Measurements from ENCODE around the gene HEXA. TPM values are rescaled to one million over a fixed set of nuclear protein-coding genes. Genes with fewer than 3 reads are reported as not detected.
"Not testable (repeated sequence)": the region's sequence is repeated elsewhere in the genome, so short reads cannot be mapped to it uniquely, and the experiment has no call there.

HEXA gene
- total RNA-seq, 1 experiment from 2014 or later = 197 TPM

DNA sequence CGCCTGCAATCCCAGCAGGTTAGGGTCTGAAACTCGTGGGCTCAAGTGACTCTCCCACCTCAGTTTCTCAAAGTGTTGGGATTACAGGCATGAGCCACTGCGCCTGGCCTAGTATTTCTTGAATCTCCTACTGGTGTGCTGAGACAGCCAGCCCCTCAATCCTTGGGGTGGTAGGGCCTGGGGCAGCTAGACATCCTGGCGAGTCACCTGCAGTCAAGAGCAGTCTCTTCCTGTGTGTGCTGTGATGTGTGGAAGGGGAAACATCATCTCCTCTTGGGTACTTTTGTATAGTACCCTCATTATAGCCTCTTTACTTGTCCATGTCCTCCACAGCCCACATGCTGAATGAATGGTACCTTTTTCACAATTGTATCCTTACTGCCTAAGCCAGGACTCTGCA, 4.9 kb upstream of the HEXA start:
- in situ Hi-C loops (cut with HindIII; ENCODE audit: low pct_unique_long_range_greater_than_20kb, low sequenced_read_pairs) = no loop called here
- DNase-seq (ENCODE audit: low read depth) = no peak

DNA sequence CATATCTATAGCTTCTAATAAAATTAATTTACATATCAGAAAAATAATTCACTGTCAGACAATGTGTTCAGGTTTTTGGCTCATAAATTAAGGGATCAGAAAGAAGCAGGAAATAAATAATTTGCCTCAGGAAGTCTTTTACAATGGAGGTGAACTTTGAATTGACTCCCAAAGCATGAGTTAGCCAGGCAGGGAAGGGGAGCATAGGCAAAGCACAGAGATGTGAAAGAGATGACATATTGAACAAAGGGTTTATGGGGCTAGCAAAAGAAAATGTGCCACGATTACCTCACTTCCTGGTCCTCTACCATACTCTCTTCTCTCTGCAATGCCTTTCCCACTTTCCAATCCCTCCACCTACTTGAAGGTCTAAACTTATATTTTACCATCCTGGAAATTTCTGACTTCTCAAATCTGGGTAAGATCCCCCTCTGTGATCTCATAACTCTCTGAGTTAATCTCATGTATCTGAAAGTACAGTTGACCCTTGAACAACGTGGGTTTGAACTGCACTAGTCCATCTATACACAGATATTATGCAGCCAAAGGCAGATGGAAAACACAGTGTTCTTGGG, 4.1 kb upstream of the HEXA start:
- in situ Hi-C loops (cut with HindIII; ENCODE audit: low pct_unique_long_range_greater_than_20kb, low sequenced_read_pairs) = no loop called here
- DNase-seq (ENCODE audit: low read depth) = no peak

DNA sequence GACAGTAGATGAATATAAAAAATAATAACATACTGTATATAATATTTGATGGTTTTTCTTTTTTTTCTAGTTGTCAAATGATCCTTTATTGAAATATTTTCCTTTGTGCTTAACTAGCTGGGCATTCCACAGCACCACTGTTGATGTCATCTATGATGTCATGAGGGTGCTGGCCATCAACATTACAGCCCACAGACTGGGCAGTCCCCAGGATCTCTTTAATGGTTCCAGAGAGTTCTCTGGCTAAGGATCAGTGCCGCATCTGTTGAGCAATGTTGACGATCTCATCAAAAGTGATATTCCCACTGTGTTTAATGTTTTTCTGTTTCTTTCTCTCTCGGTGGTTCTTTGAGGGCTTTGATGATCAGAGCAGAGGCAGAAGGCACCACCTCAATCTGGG, 3.3 kb upstream of the HEXA start:
- DNase-seq (ENCODE audit: low read depth); in situ Hi-C loops (cut with HindIII; ENCODE audit: low pct_unique_long_range_greater_than_20kb, low sequenced_read_pairs): not testable (repeated sequence)

DNA sequence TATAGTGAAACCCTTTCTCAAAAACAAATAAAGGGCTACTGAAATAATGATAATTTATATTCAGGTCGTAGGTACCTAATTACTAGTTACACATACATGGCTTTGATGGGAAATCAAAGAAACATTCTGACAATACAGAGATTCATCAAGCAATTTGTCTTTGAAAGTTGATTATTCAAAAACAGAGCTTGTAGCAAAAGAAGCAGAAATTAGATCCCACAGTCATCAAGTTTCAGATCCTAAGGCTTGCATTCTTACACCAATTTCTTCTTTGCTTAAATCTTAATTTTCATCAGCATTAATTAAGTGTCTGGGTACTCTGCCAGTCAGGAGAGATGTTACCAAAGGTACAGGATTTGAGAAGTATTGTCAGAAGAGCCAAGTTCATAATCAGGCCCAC, 1.5 kb upstream of the HEXA start:
- no peak for DNase-seq (ENCODE audit: low read depth)
- in situ Hi-C loops (cut with HindIII; ENCODE audit: low pct_unique_long_range_greater_than_20kb, low sequenced_read_pairs) = no loop called here

DNA sequence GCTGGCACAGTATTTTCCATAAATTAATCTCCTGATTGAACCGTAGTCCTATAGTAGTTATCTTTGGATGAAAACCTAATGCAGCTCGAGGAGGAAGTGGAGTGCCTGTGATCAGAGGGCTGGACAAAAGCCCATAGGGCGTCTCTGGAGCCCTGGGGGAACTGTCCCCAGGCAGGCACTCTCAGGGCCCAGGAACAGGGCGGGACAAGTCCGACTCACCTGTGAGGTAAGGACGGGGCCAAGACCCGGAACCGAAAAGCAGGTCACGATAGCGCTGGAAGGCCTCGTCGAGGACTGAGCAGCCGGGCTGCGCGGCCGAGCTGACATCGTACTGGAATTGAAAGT, 341 bp downstream of the HEXA start:
- DNase-seq (ENCODE audit: low read depth) = no peak
- in situ Hi-C loops (cut with HindIII; ENCODE audit: low pct_unique_long_range_greater_than_20kb, low sequenced_read_pairs) = no loop called here

DNA sequence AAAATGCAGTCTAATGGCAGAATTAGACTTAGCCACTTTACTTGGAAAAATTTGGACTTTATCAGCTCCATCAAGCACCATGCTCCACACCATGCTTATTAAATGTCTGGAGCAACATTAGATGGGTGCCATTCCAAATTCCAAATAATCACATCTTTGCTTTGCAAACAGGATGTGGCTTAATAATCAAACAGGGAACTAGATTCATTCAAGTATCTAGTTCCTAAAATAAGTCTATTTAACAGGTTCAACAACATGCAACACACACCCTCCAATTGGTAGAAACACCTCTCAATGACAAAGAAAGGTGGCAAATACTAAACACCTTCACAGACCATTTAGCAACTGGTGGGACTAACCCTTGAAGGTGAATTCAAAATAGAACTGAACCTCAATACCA, 3.5 kb downstream of the HEXA start:
- DNase-seq (ENCODE audit: low read depth) = no peak
- in situ Hi-C loops (cut with HindIII; ENCODE audit: low pct_unique_long_range_greater_than_20kb, low sequenced_read_pairs) = no loop called here

DNA sequence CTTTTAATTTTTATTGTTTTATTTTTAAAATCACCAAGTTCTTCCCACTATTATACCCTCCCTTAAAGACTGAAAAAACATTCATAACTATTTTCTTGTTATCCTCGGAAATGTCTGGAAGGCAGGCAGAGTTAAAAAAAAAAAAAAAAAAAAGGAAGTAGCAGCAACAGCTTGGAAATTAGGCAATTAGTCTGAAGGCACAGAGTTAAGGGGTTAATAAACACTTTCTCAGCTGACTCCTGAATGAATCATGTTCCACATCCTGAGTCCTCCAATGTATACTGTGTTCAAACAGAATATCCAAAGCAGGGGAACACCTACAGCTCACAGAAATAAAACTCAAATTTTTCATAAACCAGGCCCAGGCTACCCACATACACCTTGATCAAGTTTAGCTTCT, 5.8 kb downstream of the HEXA start:
- in situ Hi-C loops (cut with HindIII; ENCODE audit: low pct_unique_long_range_greater_than_20kb, low sequenced_read_pairs) = no loop called here
- no peak for DNase-seq (ENCODE audit: low read depth)

DNA sequence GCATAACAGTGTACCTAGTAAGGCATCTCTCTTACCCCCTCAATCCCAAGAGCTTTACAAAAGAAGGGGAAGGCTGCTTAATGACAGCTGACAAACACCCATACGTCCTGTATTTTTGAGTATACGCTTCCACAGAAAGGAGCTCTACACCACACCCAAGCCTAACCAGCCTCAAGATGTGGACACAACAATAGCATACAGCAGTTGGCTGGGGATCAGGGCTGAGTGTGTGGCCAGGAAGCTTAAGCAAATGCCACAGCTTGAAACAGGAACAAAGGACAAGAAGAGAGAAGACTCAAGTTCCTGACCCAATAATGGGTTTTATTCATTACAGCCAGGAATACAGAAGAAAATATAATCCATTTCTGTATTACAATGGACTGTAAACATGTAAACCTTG, 6.9 kb downstream of the HEXA start:
- in situ Hi-C loops (cut with HindIII; ENCODE audit: low pct_unique_long_range_greater_than_20kb, low sequenced_read_pairs) = no loop called here
- no peak for DNase-seq (ENCODE audit: low read depth)

DNA sequence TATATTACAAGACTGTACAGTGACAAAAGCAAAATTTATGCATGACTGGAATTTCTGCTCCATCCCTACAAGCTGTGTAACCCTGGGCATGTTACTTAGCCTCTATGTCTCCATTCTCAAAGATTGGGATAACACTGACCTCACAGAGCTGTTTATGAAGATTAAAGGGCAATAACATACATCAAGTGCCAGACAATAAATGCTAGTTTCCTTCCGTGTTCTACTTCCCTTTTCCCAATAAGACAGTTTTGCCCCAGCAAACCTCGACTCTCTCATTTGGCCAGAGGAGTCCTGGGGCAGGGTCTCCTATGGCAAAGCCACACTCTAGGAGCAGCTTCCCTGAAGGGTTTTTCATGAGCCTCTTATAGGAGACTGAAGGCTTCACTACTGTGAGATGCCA, 7.5 kb downstream of the HEXA start:
- in situ Hi-C loops (cut with HindIII; ENCODE audit: low pct_unique_long_range_greater_than_20kb, low sequenced_read_pairs) = no loop called here

DNA sequence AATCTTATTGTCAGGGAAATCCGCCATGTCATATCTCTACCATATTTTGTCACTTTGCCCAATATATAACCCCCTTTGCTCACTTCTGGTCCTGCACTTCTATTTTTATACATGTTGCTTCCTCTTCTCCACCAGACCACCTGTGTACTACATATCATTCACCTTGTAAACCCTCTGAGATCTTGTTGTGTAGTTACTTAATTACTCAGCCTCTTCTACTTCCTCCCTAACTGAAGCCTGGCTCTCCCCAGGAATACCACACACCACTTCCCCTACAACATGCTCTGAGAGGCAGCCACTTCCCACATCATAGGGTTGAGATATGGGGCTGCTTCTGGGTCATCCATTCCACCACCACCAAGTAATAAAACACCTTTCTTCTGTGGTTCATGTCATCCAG, 10.0 kb downstream of the HEXA start:
- no peak for DNase-seq (ENCODE audit: low read depth)
- in situ Hi-C loops (cut with HindIII; ENCODE audit: low pct_unique_long_range_greater_than_20kb, low sequenced_read_pairs) = no loop called here

More for the DNA sequence above, 7.5 kb downstream of the HEXA start:
- no peak for DNase-seq (ENCODE audit: low read depth)

DNA sequence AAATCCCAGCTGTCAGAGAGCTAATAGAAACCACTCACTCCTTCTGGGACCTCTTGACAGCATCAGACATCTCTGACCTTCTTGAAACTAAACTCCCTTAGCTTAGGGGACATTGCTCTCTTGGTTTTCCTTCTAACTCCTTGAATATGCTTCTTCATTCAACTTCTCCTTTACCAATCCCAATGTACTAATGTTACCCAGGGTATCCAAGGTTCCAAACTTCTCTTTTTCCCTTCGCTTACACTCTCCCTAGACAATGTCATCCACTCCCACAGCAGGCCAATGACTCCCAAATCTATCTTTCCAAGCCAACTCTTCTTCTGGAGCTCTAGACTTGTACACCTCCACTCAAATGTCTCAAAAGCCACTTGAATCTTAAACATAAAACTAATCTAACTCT, 14.6 kb downstream of the HEXA start:
- no peak for DNase-seq (ENCODE audit: low read depth)
- in situ Hi-C loops (cut with HindIII; ENCODE audit: low pct_unique_long_range_greater_than_20kb, low sequenced_read_pairs) = no loop called here

DNA sequence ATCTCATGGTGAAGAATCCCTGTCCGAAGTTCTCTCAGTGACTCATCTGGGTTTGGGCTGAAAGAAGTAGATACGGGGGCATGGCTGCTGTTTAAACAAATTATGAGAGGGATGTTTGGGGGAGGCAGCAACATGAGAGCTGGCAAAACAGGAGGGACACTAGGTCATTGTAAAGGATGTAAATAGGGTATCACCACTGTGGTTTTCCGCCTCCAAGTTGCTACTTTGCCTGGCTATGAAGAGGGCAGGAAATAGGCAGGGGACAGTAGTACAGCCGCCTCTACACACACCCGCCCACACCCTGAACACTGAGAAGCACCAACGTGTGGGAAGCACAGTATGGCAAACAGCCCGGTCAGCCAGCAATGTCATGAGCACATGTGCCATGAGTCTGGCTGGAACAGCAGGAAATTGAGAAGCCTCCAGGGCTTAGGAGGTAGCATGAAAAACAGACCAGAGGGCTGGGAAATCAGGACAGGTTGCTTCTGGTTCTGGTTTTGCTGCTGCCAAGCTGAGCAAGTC, 17.1 kb downstream of the HEXA start:
- DNase-seq (ENCODE audit: low read depth) = no peak

DNA sequence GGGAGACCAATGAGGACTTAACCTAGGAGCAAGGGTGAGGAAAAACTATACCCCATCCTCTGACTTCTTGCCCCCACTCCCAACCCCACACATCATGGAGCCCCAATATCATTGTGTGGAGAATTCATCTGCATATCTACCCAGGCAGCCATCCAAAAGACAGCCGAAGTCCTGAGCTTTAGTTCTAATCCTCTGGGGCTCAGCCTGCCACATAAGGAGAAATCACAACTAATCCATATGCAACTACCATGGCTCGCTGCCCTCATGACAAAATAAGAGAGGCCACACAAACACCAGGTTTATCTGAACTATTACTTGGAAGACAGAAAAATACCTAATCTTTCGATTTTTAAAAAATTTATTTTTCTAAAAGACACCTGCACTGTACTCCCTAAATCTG, 17.7 kb downstream of the HEXA start:
- no peak for DNase-seq (ENCODE audit: low read depth)
- in situ Hi-C loops (cut with HindIII; ENCODE audit: low pct_unique_long_range_greater_than_20kb, low sequenced_read_pairs) = no loop called here

More for the DNA sequence above, 17.1 kb downstream of the HEXA start:
- in situ Hi-C loops (cut with HindIII; ENCODE audit: low pct_unique_long_range_greater_than_20kb, low sequenced_read_pairs) = no loop called here

DNA sequence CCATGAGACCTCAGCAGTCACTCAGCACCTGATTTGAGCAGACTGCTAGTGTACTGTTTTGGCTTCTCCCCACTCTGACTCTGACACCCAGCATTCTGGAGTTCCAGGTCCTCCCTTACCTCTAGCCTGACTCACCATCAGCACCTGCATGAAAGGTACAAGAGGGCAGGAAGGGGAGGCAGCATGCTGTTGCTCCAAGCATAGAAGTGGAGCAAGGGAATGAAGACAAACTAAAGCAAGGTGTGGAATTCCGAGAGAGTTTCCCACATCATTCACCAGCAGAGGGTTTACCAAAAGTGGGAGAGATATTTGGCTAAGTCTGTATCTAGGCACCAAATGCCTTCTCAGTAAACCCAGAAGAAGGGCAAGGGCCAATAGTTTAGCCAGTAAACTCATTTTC, 21.3 kb downstream of the HEXA start:
- in situ Hi-C loops (cut with HindIII; ENCODE audit: low pct_unique_long_range_greater_than_20kb, low sequenced_read_pairs) = no loop called here
- DNase-seq (ENCODE audit: low read depth) = no peak

DNA sequence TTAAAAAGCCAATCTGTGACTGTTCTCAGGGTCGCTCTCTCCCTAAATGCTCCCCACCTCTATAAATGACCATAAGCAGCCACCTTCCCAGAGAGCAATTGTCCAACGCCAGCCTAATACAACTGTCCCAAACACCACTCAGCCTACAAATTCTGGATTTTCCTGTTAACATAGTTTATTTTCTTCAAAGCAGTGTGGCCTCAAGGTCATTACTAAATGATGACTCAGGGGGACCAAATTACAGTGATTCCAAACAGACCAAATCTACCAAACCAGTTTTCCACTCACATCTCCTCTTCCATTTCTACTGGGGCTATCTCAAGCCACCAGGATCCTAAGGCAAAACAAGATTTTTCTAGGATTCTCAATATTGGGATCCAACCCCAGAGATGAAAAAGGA, 22.5 kb downstream of the HEXA start:
- in situ Hi-C loops (cut with HindIII; ENCODE audit: low pct_unique_long_range_greater_than_20kb, low sequenced_read_pairs) = no loop called here
- no peak for DNase-seq (ENCODE audit: low read depth)

DNA sequence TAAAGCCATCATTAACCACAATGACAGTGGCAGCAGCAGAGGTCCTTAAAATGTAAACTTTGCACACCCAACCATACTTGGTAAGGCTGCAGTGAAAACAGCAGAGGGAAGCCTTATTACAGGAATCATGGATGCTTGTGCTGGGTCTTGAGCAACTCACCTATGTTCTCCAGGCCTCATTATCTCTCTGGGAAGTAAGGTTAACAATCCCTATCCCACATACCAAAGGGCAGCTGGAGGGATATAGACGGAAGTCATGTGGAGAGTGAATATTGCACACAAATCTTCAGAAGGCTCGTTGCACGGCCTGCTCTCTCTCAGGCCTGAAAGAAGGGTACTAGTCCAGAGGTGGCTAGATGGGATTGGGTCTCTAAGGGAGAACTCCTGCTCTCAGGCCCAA, 30.0 kb downstream of the HEXA start:
- in situ Hi-C loops (cut with HindIII; ENCODE audit: low pct_unique_long_range_greater_than_20kb, low sequenced_read_pairs) = no loop called here
- no peak for DNase-seq (ENCODE audit: low read depth)

DNA sequence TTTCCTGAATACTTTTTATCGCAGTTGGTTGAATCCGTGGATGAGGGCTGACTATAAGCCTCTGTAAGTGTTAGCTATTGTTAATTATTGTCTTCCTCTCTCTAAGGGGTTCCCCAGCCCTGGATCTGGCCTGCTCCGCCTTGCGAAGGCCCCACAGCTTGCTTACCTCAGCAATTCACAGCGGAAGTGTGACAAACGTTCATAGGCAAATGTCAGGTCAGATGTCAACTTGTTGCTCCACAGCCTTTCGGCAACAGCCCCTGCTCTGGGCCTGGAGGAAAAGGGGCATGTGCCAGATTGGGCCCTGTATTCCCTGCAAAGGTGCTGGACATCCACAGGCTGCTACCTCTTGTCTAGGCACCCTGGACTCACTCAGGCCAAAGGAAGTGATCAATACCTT, 30.5 kb downstream of the HEXA start:
- DNase-seq (ENCODE audit: low read depth) = no peak
- in situ Hi-C loops (cut with HindIII; ENCODE audit: low pct_unique_long_range_greater_than_20kb, low sequenced_read_pairs) = no loop called here

DNA sequence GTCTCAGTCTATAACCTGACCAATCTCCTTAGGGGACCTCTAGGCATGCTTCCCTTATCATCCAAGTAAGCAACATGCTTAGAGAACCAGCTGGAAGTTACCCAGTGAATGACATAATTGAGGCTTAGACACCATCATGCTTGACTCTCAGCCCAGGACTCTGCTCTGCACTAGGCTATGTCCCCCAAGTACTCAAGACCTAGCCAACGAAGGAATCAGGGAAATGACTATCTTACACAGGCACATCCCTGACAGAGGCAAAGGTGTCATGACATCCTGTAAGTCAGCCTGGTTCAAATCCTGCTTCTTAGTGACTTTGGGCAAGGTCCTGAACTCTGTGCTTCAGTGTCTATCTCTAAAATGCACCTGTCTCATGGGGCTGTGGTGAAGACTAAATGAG, 31.2 kb downstream of the HEXA start:
- DNase-seq (ENCODE audit: low read depth) = no peak
- in situ Hi-C loops (cut with HindIII; ENCODE audit: low pct_unique_long_range_greater_than_20kb, low sequenced_read_pairs) = no loop called here

DNA sequence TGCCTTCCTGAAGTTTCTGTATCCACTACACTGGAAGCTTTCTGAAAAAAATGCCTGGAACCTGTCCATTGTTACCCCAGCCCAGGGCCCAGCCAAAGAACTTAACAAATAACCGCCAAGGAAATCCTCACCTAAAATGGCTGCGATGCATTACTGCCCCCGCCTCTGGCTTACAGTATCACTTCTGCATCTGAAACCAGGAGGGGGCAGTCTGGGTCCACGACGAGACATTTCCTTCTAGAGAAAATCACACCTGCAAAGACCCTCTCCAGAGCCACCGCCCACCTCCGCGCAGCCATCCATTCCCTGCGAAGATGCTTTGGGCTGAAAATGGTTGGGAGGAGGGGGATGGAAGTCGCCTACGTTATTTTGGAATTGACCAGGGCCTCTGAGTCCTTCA, 33.4 kb downstream of the HEXA start:
- no peak for DNase-seq (ENCODE audit: low read depth)
- in situ Hi-C loops (cut with HindIII; ENCODE audit: low pct_unique_long_range_greater_than_20kb, low sequenced_read_pairs) = no loop called here

DNA sequence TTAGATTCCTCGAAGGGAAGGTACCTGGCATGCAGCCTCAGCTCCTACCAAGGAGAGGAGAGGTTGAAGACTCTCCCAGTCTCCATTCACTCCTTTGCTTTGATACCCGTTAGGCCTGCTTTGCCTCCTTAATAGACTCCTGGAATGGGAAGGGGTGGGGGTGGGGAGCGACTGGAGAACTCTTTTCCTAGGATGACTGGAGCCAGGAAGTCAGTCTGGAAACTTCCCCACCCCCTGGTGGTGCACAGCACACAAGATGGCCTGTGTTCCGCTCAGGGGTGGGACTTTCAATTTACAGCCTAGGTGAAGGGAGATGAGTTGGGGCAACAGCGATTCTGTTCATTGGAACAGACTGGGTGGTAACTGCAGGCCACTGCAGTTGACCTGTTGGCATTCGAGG, 34.5 kb downstream of the HEXA start:
- no peak for DNase-seq (ENCODE audit: low read depth)
- in situ Hi-C loops (cut with HindIII; ENCODE audit: low pct_unique_long_range_greater_than_20kb, low sequenced_read_pairs) = no loop called here

DNA sequence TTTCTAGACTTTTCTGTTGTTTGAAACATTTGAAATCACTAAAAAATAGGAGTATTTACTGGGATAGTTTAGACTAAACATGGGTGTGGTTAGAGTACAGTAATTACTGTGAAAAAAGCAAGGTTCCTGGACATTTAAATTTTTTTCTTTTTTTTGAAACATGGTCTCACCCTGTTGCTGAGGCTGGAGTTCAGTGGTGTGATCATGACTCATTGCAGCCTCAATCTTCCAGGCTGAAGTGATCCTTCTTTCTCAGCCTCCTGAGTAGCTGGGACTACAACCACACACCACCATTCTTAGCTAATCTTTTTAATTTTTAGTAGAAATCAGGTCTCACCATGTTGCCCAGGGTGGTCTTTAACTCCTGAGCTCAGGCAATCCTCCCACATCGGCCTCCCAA, 35.4 kb downstream of the HEXA start:
- in situ Hi-C loops (cut with HindIII; ENCODE audit: low pct_unique_long_range_greater_than_20kb, low sequenced_read_pairs) = no loop called here
- peak; percentile 9 for DNase-seq (ENCODE audit: low read depth)

Measured in Caki2 (cell line).